OCI-LY7 (cell line): ENCODE results near the gene TBC1D2B. TPM values are rescaled to one million over a fixed set of nuclear protein-coding genes. Genes with fewer than 3 reads are reported as not detected.

Source experiments
- BruUV-seq: library from RNA; stranded (reverse); fragments of 400-500 nt; replicated peaks from 2 replicates; lab custom pipeline; 2021; lab: Mats Ljungman, UMichigan
- CTCF ChIA-PET: fragments of 300-600 bp; sonication (Branson Sonifier 250); formaldehyde crosslinking; loops from one replicate; lab custom pipeline; 2022; ENCODE audit warnings: antibody characterized with exemption; ENCODE audit not compliant: unreplicated experiment; lab: Charles Lee
- POLR2A ChIA-PET: fragments of 300-600 bp; sonication (Branson Sonifier 250); formaldehyde crosslinking; loops from one replicate; lab custom pipeline; 2022; ENCODE audit warnings: antibody characterized with exemption; lab: Charles Lee
- DNase-seq: peaks from one replicate; pipeline ENCODE4 v3.0.0-alpha.2; 2015; ENCODE audit warnings: low spot score
- H2AFZ ChIP-seq: fragments of 200-600 bp; sonication (generic), shearing (Covaris generic); 2 replicates; pipeline ENCODE4 v1.6.1; 2014; ENCODE audit warnings: mild to moderate bottlenecking, antibody characterized with exemption, low read length, moderate library complexity
- H3K27ac ChIP-seq: fragments of 200-600 bp; sonication (generic); 2 replicates; pipeline ENCODE4 v1.5.1; 2014; ENCODE audit warnings: mixed run types, low read depth, mild to moderate bottlenecking, moderate library complexity, low read length, inconsistent platforms; ENCODE audit not compliant: poor library complexity, severe bottlenecking
- H3K36me3 ChIP-seq: fragments of 200-600 bp; sonication (generic); 2 replicates; pipeline ENCODE4 v1.6.1; 2014; ENCODE audit warnings: mild to moderate bottlenecking, antibody characterized with exemption, low read length, moderate library complexity, mixed read lengths; ENCODE audit not compliant: insufficient read depth
- H3K4me1 ChIP-seq: fragments of 200-600 bp; sonication (generic); 2 replicates; pipeline ENCODE4 v1.5.1; 2014; ENCODE audit warnings: mild to moderate bottlenecking, low read length; ENCODE audit not compliant: insufficient read depth, poor library complexity, severe bottlenecking
- H3K4me2 ChIP-seq: fragments of 200-600 bp; sonication (generic); 2 replicates; pipeline ENCODE4 v1.6.1; 2014; ENCODE audit warnings: mild to moderate bottlenecking, low read length
- H3K4me3 ChIP-seq: fragments of 200-600 bp; sonication (generic); 2 replicates; pipeline ENCODE4 v1.5.1; 2014; ENCODE audit warnings: mild to moderate bottlenecking, low read depth, low read length; ENCODE audit not compliant: poor library complexity, severe bottlenecking
- H3K79me2 ChIP-seq: fragments of 200-600 bp; sonication (generic); 2 replicates; pipeline ENCODE4 v1.6.1; 2016; ENCODE audit warnings: low read depth, mild to moderate bottlenecking, low read length, moderate library complexity, mixed read lengths; ENCODE audit not compliant: insufficient read depth
- H3K9me2 ChIP-seq: fragments of 200-600 bp; sonication (generic); 2 replicates; pipeline ENCODE4 v1.6.1; 2016; ENCODE audit warnings: mild to moderate bottlenecking, low read length, mixed read lengths; ENCODE audit not compliant: insufficient read depth
- H3K9me3 ChIP-seq: fragments of 200-600 bp; sonication (generic); 2 replicates; pipeline ENCODE4 v1.6.1; 2014; ENCODE audit warnings: mild to moderate bottlenecking, mixed run types, low read length, mixed read lengths
- H4K20me1 ChIP-seq: fragments of 200-600 bp; sonication (generic); 2 replicates; pipeline ENCODE4 v1.6.1; 2014; ENCODE audit warnings: mild to moderate bottlenecking, antibody characterized with exemption, low read length, moderate library complexity, mixed read lengths; ENCODE audit not compliant: insufficient read depth
- CTCF ChIP-seq: fragments of 200-600 bp; sonication (generic); conservative IDR thresholded peaks from 2 replicates; pipeline ENCODE4 v1.5.1; 2014; ENCODE audit warnings: mild to moderate bottlenecking, antibody characterized with exemption, low read length, moderate library complexity, mixed read lengths
- EZH2phosphoT487 ChIP-seq: fragments of 200-600 bp; sonication (generic); IDR thresholded peaks from 2 replicates; pipeline ENCODE4 v1.6.1; 2018; ENCODE audit warnings: low read depth, borderline replicate concordance, mild to moderate bottlenecking, mixed run types, antibody characterized with exemption, low read length, moderate library complexity, mixed read lengths
- intact Hi-C: fragments of 100-400 bp; cut with micrococcal nuclease; formaldehyde crosslinking; loops from one replicate; pipeline ENCODE4 v1.10.0; 2022; ENCODE audit not compliant: unreplicated experiment
- total RNA-seq, 2 experiments: library from RNA; depleted of rRNA in 1 of 2; stranded (reverse); fragments of >200 nt in 1 of 2; shearing (Covaris generic) in 1 of 2; gene quantifications; 2 replicates each; pipeline ENCODE4 v1.2.3, GENCODE V29; 2014 to 2022

Gene TBC1D2B
- total RNA-seq, 2 experiments from 2014 or later, result 30.9 to 41.5 TPM

DNA sequence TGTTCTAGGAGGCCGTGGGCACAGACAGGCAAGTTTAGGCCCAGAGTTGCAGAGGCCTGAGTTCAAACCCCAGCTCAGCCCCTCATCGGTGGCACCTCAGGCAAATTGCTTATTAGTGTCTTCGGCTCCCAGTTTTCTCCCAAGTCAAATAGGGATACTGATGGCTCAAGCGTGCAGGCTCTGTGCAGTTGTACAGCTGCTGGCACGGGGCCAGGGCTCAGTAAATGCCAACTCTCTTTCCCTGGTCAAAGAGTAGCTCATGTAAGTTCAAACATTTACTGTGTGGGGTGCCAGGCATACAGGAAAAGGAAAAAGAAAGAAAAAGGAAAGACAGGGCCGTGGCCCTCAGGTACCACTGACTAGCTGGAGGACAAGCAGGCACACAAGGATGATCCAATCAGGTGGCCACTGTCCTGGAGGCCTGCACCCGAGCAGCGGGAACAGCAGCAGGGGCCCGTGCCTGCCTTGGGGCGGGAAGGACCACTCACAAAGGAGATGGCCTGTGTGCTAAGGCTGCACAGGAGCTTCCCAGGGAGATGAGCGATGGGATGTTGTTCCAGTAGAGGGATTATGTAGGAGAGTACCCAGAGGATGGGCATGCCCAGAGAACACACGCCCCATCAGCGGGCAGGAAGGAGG lies 70.8 kb downstream of the TBC1D2B start:
- BruUV-seq, result no TSS peak
- Histone ChIP-seq H4K20me1 (no peaks in the 10 kb centered on the region), H2AFZ (no peak overlapping the region), H3K36me3 (peaks cover 85% of the 10 kb centered on the region), H3K27ac (no peak overlapping the region), H3K79me2 (no peaks in the 10 kb centered on the region), H3K4me3 (no peak overlapping the region), H3K9me2 (no peaks in the 10 kb centered on the region), H3K4me1 (no peaks in the 10 kb centered on the region), H3K9me3 (no peaks in the 10 kb centered on the region), H3K4me2 (no peak overlapping the region)
- intact Hi-C loops, result loop anchor here (10.0 kb wide), 1 partner anchor 188 kb away; no protein-coding TSS in a partner anchor
- no peak for DNase-seq
- ChIA-PET CTCF (no interaction called here), POLR2A (interaction anchor here (0.6 kb wide), 1 partner anchor 67 kb away, joined by 4 read pairs; no protein-coding TSS in a partner anchor)
- TF ChIP-seq EZH2phosphoT487 (no peak), CTCF (no peak)

GRCh38 chr15:78004919-78005634 lies 72.4 kb downstream of the TBC1D2B start:
- no TSS peak for BruUV-seq

More at GRCh38 chr15:78004919-78005634, 72.4 kb downstream of the TBC1D2B start:
- Histone ChIP-seq H3K4me2 (no peak overlapping the region), H2AFZ (no peak overlapping the region), H3K9me2 (no peaks in the 10 kb centered on the region), H3K27ac (no peak overlapping the region), H3K9me3 (no peaks in the 10 kb centered on the region), H3K4me3 (no peak overlapping the region), H4K20me1 (no peaks in the 10 kb centered on the region), H3K79me2 (no peaks in the 10 kb centered on the region), H3K36me3 (peaks cover 87% of the 10 kb centered on the region), H3K4me1 (no peaks in the 10 kb centered on the region)
- ChIA-PET CTCF (no interaction called here), POLR2A (no interaction called here)
- intact Hi-C loops, result loop anchor here (10.0 kb wide), 1 partner anchor 190 kb away; no protein-coding TSS in a partner anchor
- TF ChIP-seq EZH2phosphoT487, result no peak
- TF ChIP-seq CTCF, result no peak
- DNase-seq, result no peak
